ENCODE results near the gene EYA2. TPM values are rescaled to one million over a fixed set of nuclear protein-coding genes. Genes with fewer than 3 reads are reported as not detected.

The EYA2 gene
- total and polyA plus RNA-seq, 2 donors (not counting 1 experiment from before 2014, with no cell fraction given): 1.1 to 2.8 TPM

GRCh38 chr20:46849269-46849668 lies 45.4 kb upstream of the EYA2 start:
- peaks cover 0 to 11% (median 0%) of the 10 kb centered on the region in 4 experiments for H3K27me3 ChIP-seq (replicated peaks in 1 of 4; ENCODE audit: control extremely low read depth in 1 of 4, control insufficient read depth in 3 of 4, insufficient read depth in 4 of 4, low read length in 3 of 4)
- no peak for ATAC-seq (ENCODE audit: low read depth)
- no peak overlapping the region for H3K4me3 Mint-ChIP-seq
- no peak overlapping the region for H3K4me2 ChIP-seq (replicated peaks; ENCODE audit: low read depth, low read length, poor library complexity, severe bottlenecking)
- ChIA-PET POLR2A (no interaction called here), CTCF (no interaction called here)
- no peak overlapping the region for H2AFZ ChIP-seq (ENCODE audit: insufficient read depth, low read depth, low read length, poor library complexity, severe bottlenecking)
- H3K9me3 Mint-ChIP-seq (ENCODE audit: insufficient read depth): peaks cover 3% of the 10 kb centered on the region
- H3K9me3 ChIP-seq (ENCODE audit: control extremely low read depth in 1 of 3, control insufficient read depth in 2 of 3, insufficient read depth in 1 of 3, low read length in 2 of 3): no peaks in the 10 kb centered on the region
- H4K20me1 ChIP-seq (ENCODE audit: control insufficient read depth, insufficient read depth, low read length, poor library complexity, severe bottlenecking): no peaks in the 10 kb centered on the region
- no peaks in the 10 kb centered on the region for H3K4me1 Mint-ChIP-seq
- intact Hi-C loops (cut with micrococcal nuclease): no loop called here
- H3K27ac Mint-ChIP-seq: no peak overlapping the region
- H3K9ac ChIP-seq (ENCODE audit: low read length): no peak overlapping the region
- H3K27ac ChIP-seq (ENCODE audit: low read length in 2 of 2): no peak overlapping the region
- H3K4me3 ChIP-seq (ENCODE audit: control extremely low read depth in 1 of 5, extremely low read depth in 1 of 5, insufficient read depth in 1 of 5, low read depth in 2 of 5, low read length in 4 of 5): no peak overlapping the region
- no peaks in the 10 kb centered on the region for H3K36me3 ChIP-seq (replicated peaks in 1 of 2; ENCODE audit: control extremely low read depth in 1 of 2, control insufficient read depth in 1 of 2, extremely low read depth in 1 of 2, insufficient read depth in 2 of 2, low read length in 1 of 2)
- WGBS (ENCODE audit: insufficient coverage): 100% methylated on average over 4 of the region's 4 CpGs
- H3K4me1 ChIP-seq (ENCODE audit: control insufficient read depth in 2 of 2, insufficient read depth in 2 of 2, low read length in 2 of 2): no peaks in the 10 kb centered on the region
- no peak for TF ChIP-seq EZH2 (IDR thresholded peaks at IDR 0.05; ENCODE audit: borderline replicate concordance, insufficient read depth, low read depth, low read length, poor library complexity, severe bottlenecking)
- TF ChIP-seq, protein P1, sequence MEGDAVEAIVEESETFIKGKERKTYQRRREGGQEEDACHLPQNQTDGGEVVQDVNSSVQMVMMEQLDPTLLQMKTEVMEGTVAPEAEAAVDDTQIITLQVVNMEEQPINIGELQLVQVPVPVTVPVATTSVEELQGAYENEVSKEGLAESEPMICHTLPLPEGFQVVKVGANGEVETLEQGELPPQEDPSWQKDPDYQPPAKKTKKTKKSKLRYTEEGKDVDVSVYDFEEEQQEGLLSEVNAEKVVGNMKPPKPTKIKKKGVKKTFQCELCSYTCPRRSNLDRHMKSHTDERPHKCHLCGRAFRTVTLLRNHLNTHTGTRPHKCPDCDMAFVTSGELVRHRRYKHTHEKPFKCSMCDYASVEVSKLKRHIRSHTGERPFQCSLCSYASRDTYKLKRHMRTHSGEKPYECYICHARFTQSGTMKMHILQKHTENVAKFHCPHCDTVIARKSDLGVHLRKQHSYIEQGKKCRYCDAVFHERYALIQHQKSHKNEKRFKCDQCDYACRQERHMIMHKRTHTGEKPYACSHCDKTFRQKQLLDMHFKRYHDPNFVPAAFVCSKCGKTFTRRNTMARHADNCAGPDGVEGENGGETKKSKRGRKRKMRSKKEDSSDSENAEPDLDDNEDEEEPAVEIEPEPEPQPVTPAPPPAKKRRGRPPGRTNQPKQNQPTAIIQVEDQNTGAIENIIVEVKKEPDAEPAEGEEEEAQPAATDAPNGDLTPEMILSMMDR (IDR thresholded peaks at IDR 0.05): no peak
- no peak for DNase-seq
- H3K27me3 Mint-ChIP-seq: peaks cover 23% of the 10 kb centered on the region
- no peaks in the 10 kb centered on the region for H3K79me2 ChIP-seq (ENCODE audit: control insufficient read depth, insufficient read depth, low read length)

DNA sequence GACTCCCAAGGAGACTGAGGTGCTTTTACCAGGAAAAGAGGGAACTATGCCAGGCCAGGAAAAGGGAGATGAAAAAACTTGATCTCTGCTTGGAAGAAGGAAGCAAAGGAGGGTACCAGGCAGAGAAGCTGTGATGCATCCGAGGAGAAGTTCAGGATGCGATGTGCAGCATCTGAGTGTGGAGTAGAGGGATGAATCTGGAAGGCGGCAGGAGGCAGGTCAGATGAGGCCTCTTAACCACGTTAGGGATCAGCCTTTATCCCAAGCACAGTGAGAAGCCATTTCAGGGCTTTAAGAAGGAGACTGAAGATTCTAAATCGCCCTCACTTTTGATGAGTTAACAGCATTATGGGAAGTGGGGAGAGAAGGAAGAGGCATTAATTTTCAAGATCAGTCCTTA lies 44.9 kb upstream of the EYA2 start:
- Mint-ChIP-seq H3K27me3 (peaks cover 20% of the 10 kb centered on the region), H3K4me1 (no peaks in the 10 kb centered on the region), H3K27ac (no peak overlapping the region), H3K4me3 (no peak overlapping the region), H3K9me3 (ENCODE audit: insufficient read depth) (peaks cover 3% of the 10 kb centered on the region)
- 100% methylated on average over 2 of the region's 5 CpGs for WGBS (ENCODE audit: insufficient coverage)
- ATAC-seq (ENCODE audit: low read depth) (no peak), DNase-seq (no peak)
- Histone ChIP-seq H2AFZ (ENCODE audit: insufficient read depth, low read depth, low read length, poor library complexity, severe bottlenecking) (no peak overlapping the region), H3K27me3 (replicated peaks in 1 of 4; ENCODE audit: control extremely low read depth in 1 of 4, control insufficient read depth in 3 of 4, insufficient read depth in 4 of 4, low read length in 3 of 4) (peaks cover 0 to 11% (median 0%) of the 10 kb centered on the region in 4 experiments), H3K79me2 (ENCODE audit: control insufficient read depth, insufficient read depth, low read length) (no peaks in the 10 kb centered on the region), H4K20me1 (ENCODE audit: control insufficient read depth, insufficient read depth, low read length, poor library complexity, severe bottlenecking) (no peaks in the 10 kb centered on the region), H3K4me3 (ENCODE audit: control extremely low read depth in 1 of 5, extremely low read depth in 1 of 5, insufficient read depth in 1 of 5, low read depth in 2 of 5, low read length in 4 of 5) (no peak overlapping the region), H3K27ac (ENCODE audit: low read length in 2 of 2) (no peak overlapping the region), H3K4me2 (replicated peaks; ENCODE audit: low read depth, low read length, poor library complexity, severe bottlenecking) (no peak overlapping the region), H3K4me1 (ENCODE audit: control insufficient read depth in 2 of 2, insufficient read depth in 2 of 2, low read length in 2 of 2) (no peaks in the 10 kb centered on the region), H3K9me3 (ENCODE audit: control extremely low read depth in 1 of 3, control insufficient read depth in 2 of 3, insufficient read depth in 1 of 3, low read length in 2 of 3) (no peaks in the 10 kb centered on the region), H3K9ac (ENCODE audit: low read length) (no peak overlapping the region), H3K36me3 (replicated peaks in 1 of 2; ENCODE audit: control extremely low read depth in 1 of 2, control insufficient read depth in 1 of 2, extremely low read depth in 1 of 2, insufficient read depth in 2 of 2, low read length in 1 of 2) (no peaks in the 10 kb centered on the region)
- POLR2A ChIA-PET: no interaction called here
- no peak for TF ChIP-seq EZH2 (IDR thresholded peaks at IDR 0.05; ENCODE audit: borderline replicate concordance, insufficient read depth, low read depth, low read length, poor library complexity, severe bottlenecking)
- TF ChIP-seq, protein P1 (IDR thresholded peaks at IDR 0.05): no peak
- CTCF ChIA-PET: no interaction called here
- intact Hi-C loops (cut with micrococcal nuclease): no loop called here

Measured in B cell (primary cell).